Mammary epithelial cell (primary cell): ENCODE results near the gene ZNF217.

Experiments
- EZH2 ChIP-seq: IDR thresholded peaks from 2 replicates; pipeline ENCODE4 v1.6.1; 2012; ENCODE audit warnings: low read length, inconsistent platforms, borderline replicate concordance
- TF ChIP-seq, protein P1 (sequence below), 2 donors: IDR thresholded peaks in 1 of 2; conservative IDR thresholded peaks in 1 of 2; 2 replicates each; pipeline ENCODE4 v1.5.1; 2011 to 2012; ENCODE audit warnings: inconsistent platforms in 2 of 2, low read length in 2 of 2, mild to moderate bottlenecking in 2 of 2, control low read depth in 1 of 2, low read depth in 1 of 2; ENCODE audit not compliant: insufficient read depth in 1 of 2; ENCODE audit errors: extremely low read depth in 1 of 2

GRCh38 chr20:53609491-53610445 lies 16.1 kb upstream of the ZNF217 start:
- TF ChIP-seq, protein P1, sequence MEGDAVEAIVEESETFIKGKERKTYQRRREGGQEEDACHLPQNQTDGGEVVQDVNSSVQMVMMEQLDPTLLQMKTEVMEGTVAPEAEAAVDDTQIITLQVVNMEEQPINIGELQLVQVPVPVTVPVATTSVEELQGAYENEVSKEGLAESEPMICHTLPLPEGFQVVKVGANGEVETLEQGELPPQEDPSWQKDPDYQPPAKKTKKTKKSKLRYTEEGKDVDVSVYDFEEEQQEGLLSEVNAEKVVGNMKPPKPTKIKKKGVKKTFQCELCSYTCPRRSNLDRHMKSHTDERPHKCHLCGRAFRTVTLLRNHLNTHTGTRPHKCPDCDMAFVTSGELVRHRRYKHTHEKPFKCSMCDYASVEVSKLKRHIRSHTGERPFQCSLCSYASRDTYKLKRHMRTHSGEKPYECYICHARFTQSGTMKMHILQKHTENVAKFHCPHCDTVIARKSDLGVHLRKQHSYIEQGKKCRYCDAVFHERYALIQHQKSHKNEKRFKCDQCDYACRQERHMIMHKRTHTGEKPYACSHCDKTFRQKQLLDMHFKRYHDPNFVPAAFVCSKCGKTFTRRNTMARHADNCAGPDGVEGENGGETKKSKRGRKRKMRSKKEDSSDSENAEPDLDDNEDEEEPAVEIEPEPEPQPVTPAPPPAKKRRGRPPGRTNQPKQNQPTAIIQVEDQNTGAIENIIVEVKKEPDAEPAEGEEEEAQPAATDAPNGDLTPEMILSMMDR (conservative IDR thresholded peaks at IDR 0.05 in 1 of 2, IDR thresholded peaks at IDR 0.05 in 1 of 2; ENCODE audit: extremely low read depth in 1 of 2, insufficient read depth in 1 of 2, low read depth in 1 of 2, low read length in 2 of 2) = no peak
- no peak for TF ChIP-seq EZH2
